Activated T-cell treated with anti-CD3 and anti-CD28 coated beads, Interleukin-2, amount 50 U/mL, for 48 hours (primary cell): ENCODE measurements around the gene IL1R1.

Experiments
- DNase-seq, 2 experiments: peaks; one replicate each; pipeline ENCODE4 v3.0.0-alpha.2; 2020

Gene IL1R1

GRCh38 chr2:102141011-102141943, 1.3 kb upstream of the IL1R1 start:
- DNase-seq = no peak

GRCh38 chr2:102142829-102143449, 393 bp downstream of the IL1R1 start:
- peak; percentile 50 to 52 for DNase-seq

DNA sequence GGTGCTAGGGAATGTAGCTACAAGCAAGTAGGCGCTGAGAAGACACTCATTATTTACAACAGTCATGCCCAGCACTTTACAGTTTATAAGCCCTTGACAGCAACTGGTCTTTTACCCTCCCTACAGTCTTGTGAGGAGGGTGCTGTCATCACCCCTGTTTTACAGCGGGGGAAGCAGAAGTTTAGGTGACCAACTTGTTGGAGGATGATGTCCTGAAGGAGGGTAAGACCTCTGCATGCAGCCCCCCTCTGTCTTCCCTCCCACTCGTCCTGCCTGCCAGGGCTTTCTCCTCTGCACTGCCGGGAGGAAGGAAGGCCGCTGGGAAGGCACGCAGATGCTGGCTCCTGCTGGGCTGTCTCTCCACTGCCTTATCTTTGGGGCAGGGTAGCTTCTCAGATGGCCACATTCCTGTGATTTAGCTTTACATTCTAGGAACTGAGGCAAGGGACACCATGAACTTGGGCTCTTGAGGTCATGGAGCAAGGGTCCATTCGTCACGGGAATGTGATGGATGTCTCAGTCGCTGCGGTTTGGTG, 972 bp downstream of the IL1R1 start:
- DNase-seq = no peak

DNA sequence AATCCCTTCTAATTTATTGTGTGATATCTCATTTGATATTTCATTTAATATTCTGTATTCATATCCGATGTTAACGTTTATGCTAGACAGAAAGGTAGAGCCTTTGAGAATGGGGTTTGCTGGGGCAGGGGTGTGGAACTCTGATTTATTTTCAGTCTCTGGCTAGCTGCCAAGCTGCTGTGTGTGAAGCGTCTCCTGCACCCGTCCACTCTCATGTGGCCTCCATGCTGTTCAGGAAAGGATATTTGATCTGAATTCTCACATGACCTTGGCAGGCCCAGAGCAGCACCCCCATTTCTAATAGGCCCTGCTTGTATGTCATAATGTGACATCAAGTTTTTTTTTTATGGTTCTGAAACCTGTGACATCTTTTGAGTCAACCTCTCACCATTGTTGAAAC, 1.6 kb downstream of the IL1R1 start:
- no peak for DNase-seq

- DNase-seq = no peak
These were observed 2.6 kb downstream of the IL1R1 start for GRCh38 chr2:102145107-102145506.

- DNase-seq = no peak
These were observed 3.4 kb downstream of the IL1R1 start for GRCh38 chr2:102145934-102146333.

GRCh38 chr2:102147935-102148334, 5.4 kb downstream of the IL1R1 start:
- peak; percentile 77 to 79 for DNase-seq

DNA sequence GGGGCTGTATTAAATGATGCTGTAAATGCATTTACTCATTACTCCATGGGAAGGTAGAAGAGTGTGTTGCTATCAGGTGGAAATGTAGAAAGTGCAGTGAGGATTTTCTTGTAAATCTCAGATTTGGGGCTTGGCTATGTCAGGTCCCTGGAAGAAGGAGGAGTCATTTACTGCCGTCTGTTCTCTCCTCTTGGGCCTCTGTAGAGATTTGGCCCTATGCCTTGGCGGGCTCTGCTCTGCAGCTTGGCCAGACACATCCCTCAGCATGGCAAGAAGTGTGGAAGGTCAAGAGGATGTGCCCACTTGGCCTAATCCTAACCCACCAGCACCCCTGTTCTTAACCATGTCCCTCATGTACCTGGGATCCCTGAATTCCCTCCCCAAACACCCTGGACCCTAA, 6.7 kb downstream of the IL1R1 start:
- no peak for DNase-seq

- DNase-seq = no peak
These were observed 7.3 kb downstream of the IL1R1 start for GRCh38 chr2:102149644-102150455.

GRCh38 chr2:102154364-102154763, 11.8 kb downstream of the IL1R1 start:
- no peak for DNase-seq

DNA sequence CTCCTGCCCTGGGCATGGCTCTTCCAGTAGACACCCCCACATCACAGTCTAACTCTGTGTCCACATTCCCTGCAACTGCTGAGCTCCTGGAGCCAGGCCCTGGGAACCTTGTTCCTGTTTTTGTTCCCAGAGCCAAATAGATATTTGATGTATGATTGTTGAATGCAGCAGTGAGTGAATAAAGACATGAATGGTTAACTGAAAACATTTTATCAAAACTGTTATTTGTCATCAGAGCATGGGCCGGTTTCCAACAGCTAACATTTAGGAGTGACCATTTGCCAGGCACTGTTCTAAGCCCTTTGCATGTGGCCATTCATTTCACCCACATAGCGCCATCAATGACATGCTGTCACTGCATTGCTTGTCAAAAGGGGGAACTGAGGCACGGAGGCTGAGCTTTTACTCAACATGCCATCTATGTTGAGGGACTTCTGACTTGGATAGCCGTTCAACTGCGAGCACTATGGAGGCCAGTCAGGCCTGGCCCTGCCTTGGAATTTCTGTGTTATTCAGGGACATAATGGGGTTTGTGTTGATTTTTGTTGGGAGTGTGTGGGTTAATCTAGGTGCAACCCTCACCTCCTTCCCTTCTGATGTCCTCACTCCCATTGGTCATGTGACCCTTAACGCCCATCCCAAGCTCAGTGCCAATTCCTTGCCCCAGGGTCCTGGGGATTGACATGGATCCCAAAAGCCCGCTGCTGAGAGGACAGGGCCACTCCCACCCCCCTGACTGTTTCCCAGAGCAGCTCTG, 12.6 kb downstream of the IL1R1 start:
- DNase-seq = no peak

- DNase-seq = no peak
These were observed 13.4 kb downstream of the IL1R1 start for GRCh38 chr2:102155703-102156515.

DNA sequence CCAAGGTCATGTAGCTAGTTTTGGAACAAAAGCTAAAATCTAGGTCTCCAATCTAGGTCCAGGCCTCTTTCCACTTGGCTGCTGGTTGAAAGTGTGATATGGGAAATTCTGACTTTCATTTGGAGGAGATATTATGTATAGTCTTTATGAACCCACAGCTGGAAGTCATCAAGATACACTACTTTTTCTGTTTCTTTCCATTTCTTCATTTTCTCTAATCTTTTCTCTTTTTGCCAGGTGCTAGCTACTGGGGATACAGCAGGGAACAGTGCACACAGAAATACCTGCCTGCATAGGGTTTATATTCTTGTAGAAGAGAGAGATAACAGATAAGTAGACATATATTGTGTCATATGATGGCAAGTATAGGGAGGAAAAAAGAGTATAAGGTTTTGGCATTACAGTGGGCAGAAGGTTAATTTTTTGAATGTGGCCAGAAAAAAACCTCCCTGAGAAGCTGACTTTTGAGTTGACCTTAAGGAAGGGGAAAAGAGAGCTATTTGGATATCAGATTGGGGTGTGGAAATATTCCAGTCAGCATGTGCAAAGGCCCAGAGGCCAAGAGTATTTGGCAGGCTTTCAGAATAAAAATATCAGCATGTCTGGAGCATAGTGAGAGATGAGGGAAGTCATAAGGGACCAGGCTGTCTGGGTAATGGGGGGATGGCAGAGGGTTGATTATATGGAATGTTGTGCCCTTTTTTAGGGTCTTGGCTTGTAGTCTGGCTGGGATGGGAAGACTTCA, 15.6 kb downstream of the IL1R1 start:
- DNase-seq = no peak

DNA sequence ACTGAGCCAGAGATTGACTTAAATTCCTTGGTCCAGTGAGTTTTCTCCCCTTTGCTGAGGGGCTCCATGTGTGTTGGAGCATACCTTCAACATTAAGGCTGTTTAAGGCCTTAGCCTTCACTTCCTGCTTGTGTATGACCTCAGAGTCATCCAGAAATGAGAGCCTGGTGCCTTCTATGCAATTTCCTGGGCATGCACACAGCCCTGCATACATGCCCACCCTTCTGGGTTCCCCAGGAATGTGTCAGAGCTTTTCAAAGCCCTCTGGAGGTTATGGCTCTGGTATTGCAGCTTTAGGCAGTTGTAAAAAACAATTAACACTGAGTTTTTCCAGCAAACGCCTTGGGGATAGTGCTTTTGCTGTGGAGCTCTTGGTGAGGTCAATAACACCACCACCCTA, 16.7 kb downstream of the IL1R1 start:
- DNase-seq = no peak

DNA sequence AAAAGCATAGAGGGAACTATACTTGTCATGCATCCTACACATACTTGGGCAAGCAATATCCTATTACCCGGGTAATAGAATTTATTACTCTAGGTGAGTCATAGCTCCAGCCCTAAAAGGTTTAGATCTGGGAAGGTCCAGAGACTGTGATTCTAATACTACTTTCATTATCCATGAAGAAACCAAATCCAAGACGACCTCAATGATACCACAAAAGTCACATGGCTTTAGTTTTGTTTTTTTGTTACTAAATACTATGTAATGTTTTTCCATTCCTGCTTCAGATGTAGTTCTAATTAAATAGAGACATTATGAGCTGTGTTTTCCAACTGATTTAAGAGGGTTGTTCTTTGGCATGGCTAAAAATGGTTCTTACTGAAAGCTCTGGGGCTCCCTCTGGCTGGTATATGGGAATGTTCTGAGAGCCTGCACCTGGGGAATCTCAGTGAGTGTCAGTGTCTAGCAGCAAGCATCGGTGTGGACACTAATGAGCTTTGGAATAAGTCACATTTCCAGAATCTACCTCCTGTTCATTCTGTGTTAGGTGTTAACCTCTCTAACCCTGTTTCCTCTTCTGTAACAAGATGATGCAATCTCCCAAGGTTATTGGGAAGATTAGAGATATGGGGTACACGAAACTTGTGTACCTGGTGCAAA, 23.8 kb downstream of the IL1R1 start:
- DNase-seq = no peak

DNA sequence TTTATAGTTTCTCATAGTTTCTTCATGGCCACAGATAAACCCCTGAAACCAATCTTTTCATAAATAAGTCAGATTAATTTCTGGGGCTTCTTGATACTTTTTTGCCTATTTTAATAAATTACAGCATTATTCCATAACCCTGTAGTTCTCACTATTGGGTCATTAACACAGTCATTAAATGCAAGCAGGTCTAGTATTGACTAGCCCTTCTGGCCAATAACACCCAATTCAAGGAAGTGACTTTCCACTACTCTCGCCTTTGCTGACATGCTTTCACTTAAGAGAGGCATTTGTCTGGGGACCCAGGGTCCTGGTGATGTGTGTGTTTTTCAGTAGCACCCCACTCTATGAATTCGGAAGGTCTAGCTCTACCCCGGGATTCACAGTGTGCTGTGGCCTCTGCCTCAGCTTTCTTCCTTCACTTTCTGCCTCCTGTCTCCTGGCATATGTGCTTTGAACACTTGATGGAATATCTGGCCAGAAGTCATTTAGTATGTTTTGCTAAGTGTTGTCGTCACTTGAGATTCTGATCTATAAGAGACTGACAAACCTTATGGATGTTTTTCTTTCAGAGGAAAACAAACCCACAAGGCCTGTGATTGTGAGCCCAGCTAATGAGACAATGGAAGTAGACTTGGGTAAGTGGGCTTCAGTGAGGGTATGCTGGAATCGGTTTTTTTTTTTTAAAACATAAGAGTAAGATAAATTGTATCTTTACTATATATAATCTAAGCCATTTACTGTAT, 25.7 kb downstream of the IL1R1 start:
- no peak for DNase-seq

- DNase-seq = no peak
These were observed 29.4 kb downstream of the IL1R1 start for GRCh38 chr2:102171946-102172345.

DNA sequence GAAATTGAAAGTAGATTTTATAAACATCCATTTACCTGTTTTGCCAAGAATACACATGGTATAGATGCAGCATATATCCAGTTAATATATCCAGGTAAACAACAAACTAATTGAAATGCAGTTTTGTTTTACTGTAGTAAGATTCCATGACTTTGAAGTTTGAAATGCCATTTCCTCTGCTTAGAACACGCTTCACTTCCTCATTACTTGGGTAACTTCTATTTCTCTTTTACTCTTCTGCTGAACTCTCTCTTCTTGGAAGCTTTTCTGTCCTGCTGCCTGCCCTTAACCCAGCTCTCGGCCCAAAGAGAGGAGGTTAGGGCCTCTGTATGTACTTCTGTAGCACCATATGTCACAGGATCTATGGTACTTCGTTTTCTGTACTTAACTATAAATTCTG, 30.2 kb downstream of the IL1R1 start:
- DNase-seq = no peak

DNA sequence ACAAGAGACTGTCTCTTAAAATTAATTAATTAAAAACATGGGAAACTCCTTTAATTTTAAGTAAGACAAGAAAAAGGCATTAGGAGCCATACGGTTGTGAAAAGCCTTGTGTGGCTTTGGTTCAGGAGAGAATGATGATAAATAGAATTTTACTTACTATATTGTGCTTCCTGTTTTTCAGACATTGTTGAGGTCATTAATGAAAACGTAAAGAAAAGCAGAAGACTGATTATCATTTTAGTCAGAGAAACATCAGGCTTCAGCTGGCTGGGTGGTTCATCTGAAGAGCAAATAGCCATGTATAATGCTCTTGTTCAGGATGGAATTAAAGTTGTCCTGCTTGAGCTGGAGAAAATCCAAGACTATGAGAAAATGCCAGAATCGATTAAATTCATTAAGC, 33.6 kb downstream of the IL1R1 start:
- DNase-seq = no peak
